GM12892 (cell line): ENCODE measurements around the gene CEMIP.

Experiments
- POLR2A ChIP-seq: IDR thresholded peaks from 2 replicates; pipeline ENCODE4 v1.6.1; 2011; ENCODE audit warnings: low read depth, low read length, control low read depth
- TAF1 ChIP-seq: IDR thresholded peaks from 2 replicates; pipeline ENCODE4 v1.6.1; 2011; ENCODE audit warnings: low read depth, mild to moderate bottlenecking, control low read depth, low read length, borderline replicate concordance

DNA sequence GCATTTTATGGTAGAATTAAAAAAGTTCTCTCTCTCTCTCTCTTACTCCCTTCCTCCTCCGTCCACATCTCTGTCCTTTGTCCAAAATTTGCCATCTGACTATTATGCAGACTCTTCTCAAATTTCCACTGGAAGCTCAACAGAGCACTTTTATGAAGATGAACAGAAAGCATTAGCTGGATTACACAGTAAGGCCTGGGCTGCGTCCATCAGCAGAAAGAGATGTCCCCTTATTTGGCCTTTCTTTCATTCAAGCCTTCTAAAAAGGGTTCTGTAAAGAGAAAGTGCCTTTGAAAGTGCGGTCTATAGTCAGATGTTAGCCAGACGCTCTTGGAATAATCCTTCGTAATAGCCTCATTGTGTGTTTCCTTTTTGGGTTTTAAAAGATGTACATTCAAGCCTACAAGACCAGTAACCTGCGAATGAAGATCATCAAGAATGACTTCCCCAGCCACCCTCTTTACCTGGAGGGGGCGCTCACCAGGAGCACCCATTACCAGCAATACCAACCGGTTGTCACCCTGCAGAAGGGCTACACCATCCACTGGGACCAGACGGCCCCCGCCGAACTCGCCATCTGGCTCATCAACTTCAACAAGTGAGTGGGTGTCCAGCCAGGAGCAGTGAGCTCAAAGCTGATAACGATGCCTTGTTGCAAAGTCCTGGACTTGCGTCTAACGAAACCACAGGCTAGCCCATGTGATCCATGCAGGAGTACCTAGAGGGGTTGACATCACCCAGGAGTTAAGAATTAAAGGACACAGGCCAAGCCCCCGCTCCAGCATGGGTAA is 157.3 kb downstream of the CEMIP start:
- TF ChIP-seq TAF1 (no peak), POLR2A (no peak)
